GM12875 (cell line): ENCODE measurements around the gene DOCK1.
"Not testable (repeated sequence)": the region's sequence is repeated elsewhere in the genome, so short reads cannot be mapped to it uniquely, and the experiment has no call there.

ENCODE experiments used
- H3K4me3 ChIP-seq: one replicate; pipeline ENCODE4 v1.5.1; 2011; ENCODE audit warnings: low read depth, low read length, control low read depth
- CTCF ChIP-seq: IDR thresholded peaks from 2 replicates; pipeline ENCODE4 v1.5.1; 2011; ENCODE audit warnings: low read depth, mild to moderate bottlenecking, control low read depth, inconsistent platforms, low read length, moderate library complexity, borderline replicate concordance; ENCODE audit not compliant: insufficient read depth

The DOCK1 gene

GRCh38 chr10:127293640-127294039, 388.4 kb downstream of the DOCK1 start:
- TF ChIP-seq CTCF: no peak
- H3K4me3 ChIP-seq: no peak overlapping the region

GRCh38 chr10:127296696-127297095, 391.5 kb downstream of the DOCK1 start:
- TF ChIP-seq CTCF: no peak
- no peak overlapping the region for H3K4me3 ChIP-seq

GRCh38 chr10:127298381-127298780, 393.2 kb downstream of the DOCK1 start:
- no peak overlapping the region for H3K4me3 ChIP-seq
- no peak for TF ChIP-seq CTCF

GRCh38 chr10:127299192-127299591, 394.0 kb downstream of the DOCK1 start:
- H3K4me3 ChIP-seq: not testable (repeated sequence)

DNA sequence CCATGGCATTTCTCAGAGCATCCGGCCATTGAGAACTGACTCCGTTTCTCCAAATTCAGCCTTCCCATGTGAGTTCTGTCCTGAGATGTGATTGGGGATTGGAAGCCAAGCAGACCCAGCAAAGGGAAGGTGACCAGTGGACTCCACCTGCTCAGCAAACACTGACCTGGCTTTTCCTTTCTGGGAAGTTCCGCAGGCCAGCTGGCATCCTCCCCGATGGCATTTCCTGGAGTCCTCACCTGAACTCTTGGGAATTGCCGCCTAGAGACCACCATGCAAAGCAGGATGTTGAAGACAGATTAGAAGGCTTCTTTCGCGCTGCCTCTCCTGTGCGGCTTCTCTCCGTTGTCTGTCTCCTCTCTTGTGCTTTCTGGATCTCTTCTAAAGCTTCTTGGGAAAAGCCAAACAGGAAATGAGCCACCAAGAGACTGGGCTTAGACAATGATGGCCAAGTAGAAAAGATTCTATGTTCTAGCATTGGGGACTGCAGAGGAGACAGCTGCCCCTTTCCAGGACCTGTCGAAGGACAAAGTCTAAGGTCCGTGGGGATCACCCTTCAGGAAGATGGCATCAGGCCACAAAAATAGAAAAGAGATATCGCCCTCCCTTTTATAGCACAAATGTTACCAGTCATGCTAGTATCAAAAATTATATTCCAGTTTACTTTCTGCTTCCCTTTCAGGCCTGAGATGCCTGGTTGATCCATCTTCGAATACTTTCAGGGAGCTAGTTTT, 394.9 kb downstream of the DOCK1 start:
- no peak overlapping the region for H3K4me3 ChIP-seq
- TF ChIP-seq CTCF: no peak

DNA sequence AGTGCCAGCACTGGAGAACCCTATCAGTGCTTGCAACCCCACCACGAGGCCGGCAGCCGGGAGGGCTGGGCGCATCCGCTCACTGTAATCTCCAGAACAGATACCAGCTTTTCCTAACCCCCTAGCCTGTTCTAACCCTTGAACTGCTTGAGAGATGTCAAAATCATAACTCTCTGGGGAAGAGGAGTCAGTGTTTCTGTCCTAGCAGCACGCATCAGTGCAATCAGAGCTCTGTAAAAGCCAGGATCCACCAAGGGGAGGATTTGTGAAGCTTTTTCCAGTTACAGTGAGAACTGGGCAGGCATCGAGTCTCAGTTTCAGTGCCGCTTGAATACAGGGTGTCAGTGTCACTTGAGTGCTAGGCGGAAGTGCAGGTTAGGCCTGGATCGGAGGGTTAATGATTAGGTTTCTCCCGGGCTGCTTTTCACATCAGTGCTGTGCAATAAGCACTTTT, 395.7 kb downstream of the DOCK1 start:
- H3K4me3 ChIP-seq: no peak overlapping the region
- no peak for TF ChIP-seq CTCF

DNA sequence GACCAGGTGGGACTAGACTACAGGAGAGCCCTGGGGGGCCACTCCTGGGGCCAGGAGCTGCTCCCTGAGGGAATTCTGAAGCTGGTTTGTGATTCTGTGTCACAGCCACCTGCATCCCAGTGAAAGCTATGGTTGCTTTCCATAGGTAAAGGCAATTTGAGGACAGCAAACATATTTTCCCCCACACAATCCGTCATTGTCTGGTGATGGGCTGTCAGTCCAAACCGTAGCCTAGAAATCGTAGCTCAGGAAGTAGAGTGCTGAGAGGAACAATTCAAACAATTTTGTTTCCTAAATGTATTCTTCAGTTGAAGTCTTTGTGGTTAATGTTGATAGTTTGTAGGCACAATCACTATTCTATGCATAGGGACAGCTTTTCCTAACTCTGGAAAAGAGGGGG, 397.1 kb downstream of the DOCK1 start:
- H3K4me3 ChIP-seq: no peak overlapping the region
- no peak for TF ChIP-seq CTCF
